IMR-90 (cell line): ENCODE results near the gene HMGCLL1. TPM values are rescaled to one million over a fixed set of nuclear protein-coding genes. Genes with fewer than 3 reads are reported as not detected.

Experiments
- ATAC-seq: fragments of 200-7000 bp; cut with Tn5 transposase; 2 replicates; pipeline ENCODE4 v1.9.1; 2020; ENCODE audit warnings: low read depth, mild to moderate bottlenecking, moderate library complexity
- BruUV-seq: library from RNA; stranded (reverse); fragments of 400-500 nt; replicated peaks from 2 replicates; lab custom pipeline; 2021; lab: Mats Ljungman, UMichigan
- CTCF ChIA-PET: fragments of 300-600 bp; formaldehyde crosslinking; extraction: SDS; loops from one replicate; lab custom pipeline; 2021; ENCODE audit warnings: antibody characterized with exemption; lab: Yijun Ruan, JAX
- POLR2A ChIA-PET: fragments of 300-600 bp; sonication (Branson Sonifier 250); formaldehyde crosslinking; loops from one replicate; lab custom pipeline; 2022; ENCODE audit warnings: antibody characterized with exemption; ENCODE audit not compliant: unreplicated experiment; lab: Charles Lee
- DNase-seq: peaks from one replicate; pipeline ENCODE4 v3.0.0; 2013
- H2AFZ ChIP-seq: replicated peaks from 2 replicates; pipeline ENCODE3; 2013; ENCODE audit warnings: low read length, mild to moderate bottlenecking; ENCODE audit not compliant: poor library complexity
- H2AK5ac ChIP-seq: 2 replicates; pipeline ENCODE4 v1.6.1; 2013; ENCODE audit warnings: low read depth, low read length, inconsistent platforms
- H2AK9ac ChIP-seq: replicated peaks from 2 replicates; pipeline ENCODE3; 2013; ENCODE audit warnings: mild to moderate bottlenecking, low read depth, low read length, moderate library complexity; ENCODE audit not compliant: poor library complexity
- H2BK120ac ChIP-seq: 2 replicates; pipeline ENCODE4 v1.6.1; 2013; ENCODE audit warnings: low read depth, low read length, inconsistent platforms
- H2BK15ac ChIP-seq: 3 replicates; pipeline ENCODE4 v1.6.1; 2013; ENCODE audit warnings: low read depth, low read length, inconsistent platforms
- H2BK20ac ChIP-seq: 2 replicates; pipeline ENCODE4 v1.6.1; 2013; ENCODE audit warnings: low read depth, mild to moderate bottlenecking, inconsistent platforms, low read length, moderate library complexity
- H2BK5ac ChIP-seq: 2 replicates; pipeline ENCODE4 v1.6.1; 2013; ENCODE audit warnings: mild to moderate bottlenecking, low read depth, low read length, inconsistent platforms; ENCODE audit not compliant: poor library complexity, severe bottlenecking
- H3K14ac ChIP-seq: replicated peaks from 2 replicates; pipeline ENCODE4 v1.6.1; 2013; ENCODE audit warnings: low read depth, low read length, inconsistent platforms
- H3K18ac ChIP-seq: 2 replicates; pipeline ENCODE4 v1.6.1; 2013; ENCODE audit warnings: low read depth, low read length, control low read depth
- H3K23ac ChIP-seq: 2 replicates; pipeline ENCODE4 v1.6.1; 2013; ENCODE audit warnings: low read depth, low read length, inconsistent platforms
- H3K27ac ChIP-seq: 2 replicates; pipeline ENCODE4 v1.5.1; 2013; ENCODE audit warnings: mild to moderate bottlenecking, control low read depth, low read length; ENCODE audit not compliant: insufficient read depth
- H3K27me3 ChIP-seq: 2 replicates; pipeline ENCODE4 v1.6.1; 2013; ENCODE audit warnings: low read length; ENCODE audit not compliant: control insufficient read depth, insufficient read depth
- H3K36me3 ChIP-seq: 2 replicates; pipeline ENCODE4 v1.6.1; 2013; ENCODE audit warnings: low read length, mixed read lengths; ENCODE audit not compliant: control insufficient read depth, insufficient read depth
- H3K4ac ChIP-seq: 2 replicates; pipeline ENCODE4 v1.6.1; 2013; ENCODE audit warnings: low read depth, low read length, inconsistent platforms
- H3K4me1 ChIP-seq: 2 replicates; pipeline ENCODE4 v1.6.1; 2013; ENCODE audit warnings: low read length, mixed read lengths; ENCODE audit not compliant: control insufficient read depth, insufficient read depth
- H3K4me2 ChIP-seq: 2 replicates; pipeline ENCODE4 v1.6.1; 2013; ENCODE audit warnings: low read depth, mild to moderate bottlenecking, control low read depth, low read length, moderate library complexity
- H3K4me3 ChIP-seq: 2 replicates; pipeline ENCODE4 v1.5.1; 2013; ENCODE audit warnings: low read depth, mild to moderate bottlenecking, control low read depth, low read length, moderate library complexity; ENCODE audit not compliant: insufficient read depth
- H3K56ac ChIP-seq: 2 replicates; pipeline ENCODE4 v1.6.1; 2013; ENCODE audit warnings: low read length, inconsistent platforms; ENCODE audit not compliant: insufficient read depth; ENCODE audit errors: extremely low read depth
- H3K79me1 ChIP-seq, 2 experiments: 2 replicates each; pipeline ENCODE4 v1.6.1; 2013; ENCODE audit warnings: low read length in 2 of 2, inconsistent platforms in 1 of 2, low read depth in 1 of 2
- H3K9ac ChIP-seq: 2 replicates; pipeline ENCODE4 v1.6.1; 2013; ENCODE audit warnings: low read depth, low read length, control low read depth
- H3K9me1 ChIP-seq: 2 replicates; pipeline ENCODE4 v1.6.1; 2013; ENCODE audit warnings: low read length, inconsistent platforms; ENCODE audit not compliant: insufficient read depth
- H3K9me3 ChIP-seq: 2 replicates; pipeline ENCODE4 v1.6.1; 2013; ENCODE audit warnings: low read length; ENCODE audit not compliant: control insufficient read depth, insufficient read depth
- H4K20me1 ChIP-seq: 2 replicates; pipeline ENCODE4 v1.6.1; 2013; ENCODE audit warnings: low read length, inconsistent platforms; ENCODE audit not compliant: insufficient read depth
- H4K5ac ChIP-seq: 2 replicates; pipeline ENCODE4 v1.6.1; 2013; ENCODE audit warnings: mild to moderate bottlenecking, low read depth, low read length, control low read depth
- H4K8ac ChIP-seq, 2 experiments: 2 replicates each; pipeline ENCODE4 v1.6.1; 2013; ENCODE audit warnings: low read depth in 2 of 2, low read length in 2 of 2, control low read depth in 1 of 2, inconsistent platforms in 1 of 2
- H4K91ac ChIP-seq: 2 replicates; pipeline ENCODE4 v1.6.1; 2013; ENCODE audit warnings: low read depth, low read length, inconsistent platforms; ENCODE audit not compliant: insufficient read depth
- BHLHE40 ChIP-seq: fragments of 150-350 bp; IDR thresholded peaks from 2 replicates; pipeline ENCODE4 v1.6.1; 2016; ENCODE audit warnings: mild to moderate bottlenecking, low read depth, low read length
- FOS ChIP-seq: fragments of 150-350 bp; IDR thresholded peaks from 2 replicates; pipeline ENCODE4 v1.6.1; 2016; ENCODE audit warnings: low read depth, low read length
- MAFK ChIP-seq: IDR thresholded peaks from 2 replicates; pipeline ENCODE4 v1.6.1; 2012; ENCODE audit warnings: low read depth, low read length, improper control_type of control experiment
- MAZ ChIP-seq: IDR thresholded peaks from 2 replicates; pipeline ENCODE4 v1.6.1; 2012; ENCODE audit warnings: low read depth, mild to moderate bottlenecking, low read length, improper control_type of control experiment, moderate library complexity, borderline replicate concordance
- MXI1 ChIP-seq: IDR thresholded peaks from 2 replicates; pipeline ENCODE4 v1.6.1; 2012; ENCODE audit warnings: low read depth, mild to moderate bottlenecking, low read length, moderate library complexity, borderline replicate concordance
- NFE2L2 ChIP-seq: fragments of 150-350 bp; IDR thresholded peaks from 2 replicates; pipeline ENCODE4 v1.6.1; 2016; ENCODE audit warnings: low read depth, mild to moderate bottlenecking, low read length
- RCOR1 ChIP-seq: IDR thresholded peaks from 2 replicates; pipeline ENCODE4 v1.6.1; 2012; ENCODE audit warnings: mild to moderate bottlenecking, low read length, improper control_type of control experiment; ENCODE audit not compliant: insufficient replicate concordance
- USF2 ChIP-seq: fragments of 150-350 bp; IDR thresholded peaks from 2 replicates; pipeline ENCODE4 v1.6.1; 2017; ENCODE audit warnings: mild to moderate bottlenecking, antibody characterized with exemption, low read length, low read depth
- dilution Hi-C: fragments of 300-500 bp; cut with HindIII; formaldehyde crosslinking; loops from one replicate; pipeline ENCODE4 v1.14.3; 2018; ENCODE audit warnings: low sequenced_read_pairs; ENCODE audit not compliant: unreplicated experiment
- in situ Hi-C: fragments of 300-500 bp; cut with MboI; formaldehyde crosslinking; loops from 3 replicates; pipeline ENCODE4 v1.14.3; 2019; ENCODE audit warnings: low sequenced_read_pairs, inconsistent platforms, mixed read lengths
- intact Hi-C: fragments of 100-400 bp; cut with micrococcal nuclease; formaldehyde crosslinking; loops from 2 replicates; pipeline ENCODE4 v1.10.0; 2022
- polyA plus RNA-seq, 3 experiments: library from polyadenylated mRNA; depleted of rRNA; stranded (reverse); fragments of >200 nt; gene quantifications; 2 replicates each; pipeline ENCODE4 v1.2.3, GENCODE V29; 2012; ENCODE audit warnings: low replicate concordance in 1 of 3
- total RNA-seq: library from RNA; depleted of rRNA; stranded (reverse); fragments of >200 nt; gene quantifications from 2 replicates; pipeline ENCODE4 v1.2.3, GENCODE V29; 2012

The HMGCLL1 gene
- total and polyA plus RNA-seq, 2 of the 4 experiments (the other 2 are of a cell fraction) = 0.03 TPM; not detected in 1

GRCh38 chr6:55410674-55411073 lies 168.3 kb downstream of the HMGCLL1 start:
- Histone ChIP-seq H3K27me3 (no peaks in the 10 kb centered on the region; the same call in 1 of the 2 replicates), H2AK9ac (no peak overlapping the region), H4K8ac (no peak overlapping the region), H2BK5ac (no peak overlapping the region), H3K9ac (no peak overlapping the region), H3K23ac (no peak overlapping the region), H3K4me3 (no peak overlapping the region), H2BK20ac (no peak overlapping the region), H2BK120ac (no peak overlapping the region), H4K5ac (no peak overlapping the region), H4K91ac (no peak overlapping the region), H3K14ac (no peak overlapping the region), H2AK5ac (no peak overlapping the region), H3K4ac (no peak overlapping the region), H3K4me2 (no peak overlapping the region), H3K56ac (no peak overlapping the region), H3K9me3 (no peaks in the 10 kb centered on the region), H3K27ac (no peak overlapping the region), H2AFZ (no peak overlapping the region), H3K18ac (no peak overlapping the region), H3K9me1 (no peaks in the 10 kb centered on the region), H2BK15ac (no peak overlapping the region), H3K36me3 (no peaks in the 10 kb centered on the region), H3K79me1 (no peaks in the 10 kb centered on the region), H3K4me1 (no peaks in the 10 kb centered on the region), H4K20me1 (no peaks in the 10 kb centered on the region)
- ATAC-seq (no peak), DNase-seq (no peak)
- intact Hi-C loops = no loop called here
- in situ Hi-C loops = no loop called here
- ChIA-PET CTCF (no interaction called here), POLR2A (no interaction called here)
- no TSS peak for BruUV-seq
- dilution Hi-C loops = no loop called here
- TF ChIP-seq MXI1 (no peak), MAFK (no peak), USF2 (no peak), MAZ (no peak), RCOR1 (no peak), NFE2L2 (no peak), FOS (no peak), BHLHE40 (no peak)
